GM23248 (cell line): ENCODE measurements around the gene LIN7B. TPM values are rescaled to one million over a fixed set of nuclear protein-coding genes. Genes with fewer than 3 reads are reported as not detected.
A peak's percentile ranks its signal among the peaks of the same experiment; 100 is the strongest.
"Not testable (repeated sequence)": the region's sequence is repeated elsewhere in the genome, so short reads cannot be mapped to it uniquely, and the experiment has no call there.

Source experiments
- DNase-seq: peaks from one replicate; pipeline ENCODE4 v3.0.0-alpha.2; 2015
- H2AFZ ChIP-seq: fragments of 200-600 bp; sonication (generic); 2 replicates; pipeline ENCODE4 v1.6.1; 2016; ENCODE audit warnings: antibody characterized with exemption
- H3F3A ChIP-seq: fragments of 200-600 bp; sonication (generic); 2 replicates; pipeline ENCODE4 v1.6.1; 2016; ENCODE audit warnings: mild to moderate bottlenecking, antibody characterized with exemption, mixed run types; ENCODE audit not compliant: insufficient read depth
- H3K27ac ChIP-seq: fragments of 200-600 bp; sonication (generic); 2 replicates; pipeline ENCODE4 v1.5.1; 2016; ENCODE audit warnings: mild to moderate bottlenecking
- H3K27me3 ChIP-seq: fragments of 200-600 bp; sonication (generic); replicated peaks from 2 replicates; pipeline ENCODE4 v1.6.1; 2016; ENCODE audit warnings: mild to moderate bottlenecking; ENCODE audit not compliant: insufficient read depth
- H3K36me3 ChIP-seq: fragments of 200-600 bp; sonication (generic); 2 replicates; pipeline ENCODE4 v1.6.1; 2016; ENCODE audit warnings: low read depth, mild to moderate bottlenecking
- H3K4me1 ChIP-seq: fragments of 200-600 bp; sonication (generic); 2 replicates; pipeline ENCODE4 v1.6.1; 2016; ENCODE audit warnings: mild to moderate bottlenecking; ENCODE audit not compliant: insufficient read depth
- H3K4me2 ChIP-seq: fragments of 200-600 bp; sonication (generic); one replicate; pipeline ENCODE4 v1.6.1; 2016; ENCODE audit warnings: mild to moderate bottlenecking; ENCODE audit not compliant: unreplicated experiment
- H3K4me3 ChIP-seq: fragments of 200-600 bp; sonication (generic); 2 replicates; pipeline ENCODE4 v1.5.1; 2016; ENCODE audit warnings: mild to moderate bottlenecking
- H3K79me2 ChIP-seq: fragments of 200-600 bp; sonication (generic); 2 replicates; pipeline ENCODE4 v1.6.1; 2016; ENCODE audit warnings: mild to moderate bottlenecking; ENCODE audit not compliant: insufficient read depth
- H3K9ac ChIP-seq: fragments of 200-600 bp; sonication (generic); 2 replicates; pipeline ENCODE4 v1.6.1; 2016; ENCODE audit warnings: mild to moderate bottlenecking
- H3K9me2 ChIP-seq: fragments of 200-600 bp; sonication (generic); 2 replicates; pipeline ENCODE4 v1.6.1; 2016; ENCODE audit warnings: mixed run types, mild to moderate bottlenecking, moderate library complexity; ENCODE audit not compliant: insufficient read depth
- H3K9me3 ChIP-seq: fragments of 200-600 bp; sonication (generic); one replicate; pipeline ENCODE4 v1.6.1; 2017; ENCODE audit warnings: low read depth
- H4K20me1 ChIP-seq: fragments of 200-600 bp; sonication (generic); 2 replicates; pipeline ENCODE4 v1.6.0; 2016; ENCODE audit not compliant: insufficient read depth
- EZH2 ChIP-seq: fragments of 200-600 bp; sonication (generic); IDR thresholded peaks from 2 replicates; pipeline ENCODE4 v1.6.1; 2018; ENCODE audit warnings: antibody characterized with exemption, mild to moderate bottlenecking; ENCODE audit not compliant: insufficient read depth, poor library complexity, severe bottlenecking
- EZH2phosphoT487 ChIP-seq: fragments of 200-600 bp; sonication (generic); IDR thresholded peaks from 2 replicates; pipeline ENCODE4 v1.6.1; 2018; ENCODE audit warnings: antibody characterized with exemption, moderate library complexity, mild to moderate bottlenecking, low read depth; ENCODE audit not compliant: insufficient read depth
- WGBS, 2 experiments: methylation state at CpG; one replicate each; pipeline ENCODE4 v1.1.6; 2015 to 2017; ENCODE audit warnings: low lambda C conversion rate in 2 of 2, low coverage in 1 of 2; ENCODE audit errors: missing lambda C conversion rate in 2 of 2; 5-methylcytosine and 5-hydroxymethylcytosine counted together
- in situ Hi-C: fragments of 300-500 bp; cut with MboI; formaldehyde crosslinking; loops from 2 replicates; pipeline ENCODE4 v1.15.0; 2020
- polyA plus RNA-seq: library from polyadenylated mRNA; unstranded; fragments of >200 nt; fragmentation: Nextera tagmentation; extraction: Ambion mirVana; gene quantifications from 2 replicates; pipeline ENCODE4 v1.2.1, GENCODE V29; 2016
- total RNA-seq: library from RNA; depleted of rRNA; stranded (reverse); fragments of >200 nt; shearing (Covaris generic); gene quantifications from 2 replicates; pipeline ENCODE4 v1.2.3, GENCODE V29; 2014

The LIN7B gene
- total and polyA plus RNA-seq, 2 experiments from 2014 or later, result 10.7 to 11.9 TPM

DNA sequence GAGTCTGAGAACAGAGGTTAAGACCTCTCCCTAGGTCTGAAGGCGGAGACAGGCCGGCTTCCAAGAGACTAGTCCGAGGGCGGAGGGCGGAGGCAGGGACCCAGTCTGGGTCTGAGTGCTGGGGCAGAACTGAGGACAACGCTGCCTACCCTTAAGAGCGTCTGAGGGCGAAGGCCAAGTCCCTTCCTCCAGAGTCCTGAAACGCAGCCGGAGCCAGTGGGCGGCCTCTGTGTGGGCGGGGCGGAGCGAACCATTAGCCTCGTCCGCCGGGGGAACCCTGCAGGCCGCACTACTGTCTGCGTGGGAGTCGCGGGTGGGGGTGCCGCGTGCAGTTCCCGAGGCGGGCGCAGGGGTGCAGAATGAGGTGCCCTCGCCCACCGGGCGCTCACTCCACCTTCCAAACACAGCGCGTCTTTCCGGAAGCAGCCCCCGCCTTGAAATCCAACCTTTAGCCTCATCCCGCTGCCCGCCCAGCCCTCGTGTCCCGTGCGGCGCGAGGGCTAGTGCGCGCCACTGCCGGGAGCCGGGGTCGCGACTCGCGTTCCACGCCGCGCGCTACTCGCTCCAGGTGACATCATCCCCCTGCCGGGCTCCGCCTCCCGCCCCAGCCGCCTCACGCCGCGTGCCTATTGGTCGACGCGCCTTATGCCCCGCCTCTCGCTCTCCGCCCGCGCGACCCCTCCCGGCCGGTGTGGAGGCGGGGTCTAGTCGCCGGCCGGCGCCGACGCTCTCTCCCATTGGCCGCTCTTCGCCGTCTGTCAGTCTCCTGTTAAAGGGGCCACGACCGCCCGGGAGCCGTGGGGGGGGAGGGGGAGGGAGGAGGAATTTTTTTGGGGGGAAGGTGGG lies 4.6 kb downstream of the LIN7B start, which contains the start of gene C19orf73:
TSS of gene C19orf73 (minus strand) at position 579 of the 846 bp plus-strand sequence. CDS start at position 458, 121 bp downstream.
- Histone ChIP-seq H3K27ac (peak within 1 kb of the TSS; percentile 74), H3K9me3 (no peaks in the 10 kb centered on the region), H3K9me2 (no peaks in the 10 kb centered on the region), H3K79me2 (no peaks in the 10 kb centered on the region), H3K36me3 (no peaks in the 10 kb centered on the region), H4K20me1 (no peaks in the 10 kb centered on the region), H3F3A (no peaks in the 10 kb centered on the region; the same call in 1 of the 2 replicates), H3K4me3 (peak within 1 kb of the TSS; percentile 80), H2AFZ (peak within 1 kb of the TSS; percentile 92), H3K4me2 (peak within 1 kb of the TSS; percentile 94), H3K9ac (peak within 1 kb of the TSS; percentile 84), H3K27me3 (no peaks in the 10 kb centered on the region), H3K4me1 (peaks cover 7% of the 10 kb centered on the region)
- in situ Hi-C loops, result no loop called here
- TF ChIP-seq EZH2phosphoT487, result no peak
- TF ChIP-seq EZH2, result no peak
- DNase-seq, result peak; percentile 98
- WGBS, 2 experiments, result 1% methylated on average over 45 to 84 of the region's 85 CpGs

- Histone ChIP-seq H3K36me3 (no peaks in the 10 kb centered on the region), H4K20me1 (no peaks in the 10 kb centered on the region), H3K4me2 (peak within 1 kb of the TSS; percentile 94), H3K79me2 (no peaks in the 10 kb centered on the region), H3K9ac (peak within 1 kb of the TSS; percentile 84), H3K9me3 (no peaks in the 10 kb centered on the region), H3K9me2 (no peaks in the 10 kb centered on the region), H3F3A (no peaks in the 10 kb centered on the region; the same call in 1 of the 2 replicates), H3K27ac (peak within 1 kb of the TSS; percentile 74), H2AFZ (peak within 1 kb of the TSS; percentile 92), H3K4me3 (peak within 1 kb of the TSS; percentile 80), H3K4me1 (peaks cover 7% of the 10 kb centered on the region), H3K27me3 (no peaks in the 10 kb centered on the region)
- in situ Hi-C loops, result no loop called here
- peak; percentile 89 for DNase-seq
- WGBS, 2 experiments, result 1 to 3% methylated on average over 27 to 76 of the region's 90 CpGs
- TF ChIP-seq EZH2phosphoT487 (no peak), EZH2 (no peak)
These were observed 5.5 kb downstream of the LIN7B start, which contains the start of gene PPFIA3 for GRCh38 chr19:49119411-49120324. Gene PPFIA3, plus strand, starts transcription at chr19:49119544. Its CDS starts 8,330 bp downstream, at chr19:49127874.

- no peak overlapping the region for H2AFZ ChIP-seq
- no peaks in the 10 kb centered on the region for H4K20me1 ChIP-seq
- no peaks in the 10 kb centered on the region for H3K9me2 ChIP-seq
- no peaks in the 10 kb centered on the region; the same call in 1 of the 2 replicates for H3F3A ChIP-seq
- no peak overlapping the region for H3K4me3 ChIP-seq
- DNase-seq, result no peak
- no peak for TF ChIP-seq EZH2
- no peak for TF ChIP-seq EZH2phosphoT487
- H3K36me3 ChIP-seq, result no peaks in the 10 kb centered on the region
- 22 to 23% methylated on average over 15 to 16 of the region's 16 CpGs for WGBS, 2 experiments
- no peak overlapping the region for H3K27ac ChIP-seq
- no peaks in the 10 kb centered on the region for H3K27me3 ChIP-seq
- in situ Hi-C loops, result no loop called here
- no peaks in the 10 kb centered on the region for H3K9me3 ChIP-seq
- peaks cover 7% of the 10 kb centered on the region for H3K4me1 ChIP-seq
- H3K9ac ChIP-seq, result no peak overlapping the region
- no peak overlapping the region for H3K4me2 ChIP-seq
- H3K79me2 ChIP-seq, result no peaks in the 10 kb centered on the region
These were observed 6.1 kb downstream of the LIN7B start for GRCh38 chr19:49120325-49120683.

DNA sequence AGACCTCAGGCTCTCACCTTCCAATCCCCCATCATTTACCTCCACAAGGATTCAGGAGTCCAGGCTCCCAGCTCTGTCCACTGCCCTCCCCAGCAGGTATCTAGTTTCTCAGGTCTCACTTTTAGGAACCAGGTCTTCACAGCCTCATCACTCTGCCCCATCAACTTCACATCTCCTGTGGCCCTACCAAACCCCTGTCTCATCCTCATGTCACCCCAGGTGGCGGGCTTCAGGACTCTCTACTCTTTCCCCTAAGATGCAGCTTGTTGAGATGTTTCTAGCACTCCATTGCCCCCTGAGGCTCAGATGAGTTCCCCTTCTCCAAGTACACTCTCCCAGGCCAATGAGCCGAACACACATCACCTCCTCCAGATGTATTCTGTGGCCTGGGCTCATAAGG lies 6.7 kb downstream of the LIN7B start:
- Histone ChIP-seq H3K9ac (no peak overlapping the region), H4K20me1 (no peaks in the 10 kb centered on the region), H3K4me1 (peaks cover 7% of the 10 kb centered on the region), H3F3A (no peaks in the 10 kb centered on the region), H3K4me2 (no peak overlapping the region), H3K4me3 (no peak overlapping the region), H3K9me3 (no peaks in the 10 kb centered on the region), H2AFZ (no peak overlapping the region), H3K79me2 (no peaks in the 10 kb centered on the region), H3K36me3 (no peaks in the 10 kb centered on the region), H3K27me3 (no peaks in the 10 kb centered on the region; the same call in 1 of the 2 replicates), H3K9me2 (no peaks in the 10 kb centered on the region), H3K27ac (no peak overlapping the region)
- 75 to 78% methylated on average over 2 of the region's 2 CpGs for WGBS, 2 experiments
- no peak for DNase-seq
- in situ Hi-C loops, result no loop called here
- no peak for TF ChIP-seq EZH2
- TF ChIP-seq EZH2phosphoT487, result no peak

DNA sequence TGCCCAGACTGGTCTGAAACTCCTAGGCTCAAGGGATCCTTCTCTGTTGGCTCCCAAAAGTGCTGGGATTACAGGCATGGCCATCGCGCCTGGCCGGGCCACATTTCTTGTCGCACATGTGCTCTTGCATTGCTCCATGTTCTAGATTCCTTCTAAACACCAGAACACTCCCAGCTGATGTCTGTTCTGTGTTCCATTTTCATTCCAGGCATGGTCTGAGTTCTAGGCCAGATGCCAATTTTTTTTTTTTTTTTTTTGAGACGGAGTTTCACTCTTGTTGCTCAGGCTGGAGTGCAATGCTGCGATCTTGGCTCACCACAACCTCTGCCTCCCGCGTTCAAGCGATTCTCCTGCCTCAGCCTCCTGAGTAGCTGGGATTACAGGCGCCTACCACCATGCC lies 7.7 kb downstream of the LIN7B start:
- in situ Hi-C loops, H3K27ac ChIP-seq, H3K4me2 ChIP-seq, H3K9me3 ChIP-seq, H3K9ac ChIP-seq, H2AFZ ChIP-seq, H4K20me1 ChIP-seq, DNase-seq, H3K36me3 ChIP-seq, H3K27me3 ChIP-seq, H3K4me3 ChIP-seq, H3K79me2 ChIP-seq, H3K4me1 ChIP-seq, H3F3A ChIP-seq, H3K9me2 ChIP-seq: not testable (repeated sequence)
- 21 to 22% methylated on average over 10 of the region's 10 CpGs for WGBS, 2 experiments

- in situ Hi-C loops, H3K4me3 ChIP-seq, DNase-seq, H3K36me3 ChIP-seq, H3K9me3 ChIP-seq, H3K9me2 ChIP-seq, H3K4me2 ChIP-seq, H4K20me1 ChIP-seq, H3K27ac ChIP-seq, H3K4me1 ChIP-seq, H2AFZ ChIP-seq, H3K27me3 ChIP-seq, H3K79me2 ChIP-seq, H3F3A ChIP-seq, H3K9ac ChIP-seq: not testable (repeated sequence)
- WGBS, 2 experiments, result 73 to 74% methylated on average over 11 of the region's 11 CpGs
These were observed 9.1 kb downstream of the LIN7B start for GRCh38 chr19:49123285-49123684.
